Upper lobe of left lung (tissue), 4 donors: ENCODE results near the gene USPL1.

ENCODE experiments used
- EP300 ChIP-seq, 4 donors: sonication (generic); formaldehyde crosslinking; IDR thresholded peaks; one replicate each; pipeline ENCODE4 v1.5.1; 2017; ENCODE audit warnings: antibody characterized with exemption in 4 of 4, control low read depth in 2 of 4
- POLR2A ChIP-seq, 4 donors: fragments of 450-650 bp; IDR thresholded peaks; one replicate each; pipeline ENCODE4 v1.5.1; 2016 to 2017; ENCODE audit warnings: antibody characterized with exemption in 4 of 4, mild to moderate bottlenecking in 2 of 4
- POLR2AphosphoS5 ChIP-seq, 2 donors: sonication (generic); formaldehyde crosslinking; IDR thresholded peaks; one replicate each; pipeline ENCODE4 v1.5.1; 2017; ENCODE audit warnings: antibody characterized with exemption in 2 of 2
- TF ChIP-seq, protein P1 (sequence below), 6 experiments: fragments of 450-650 bp in 4 of 6; fragments of 200-600 bp in 2 of 6; sonication (generic) in 2 of 6; IDR thresholded peaks; one replicate each; pipeline ENCODE4 v1.5.1; 2016 to 2019; ENCODE audit warnings: antibody characterized with exemption in 6 of 6

DNA sequence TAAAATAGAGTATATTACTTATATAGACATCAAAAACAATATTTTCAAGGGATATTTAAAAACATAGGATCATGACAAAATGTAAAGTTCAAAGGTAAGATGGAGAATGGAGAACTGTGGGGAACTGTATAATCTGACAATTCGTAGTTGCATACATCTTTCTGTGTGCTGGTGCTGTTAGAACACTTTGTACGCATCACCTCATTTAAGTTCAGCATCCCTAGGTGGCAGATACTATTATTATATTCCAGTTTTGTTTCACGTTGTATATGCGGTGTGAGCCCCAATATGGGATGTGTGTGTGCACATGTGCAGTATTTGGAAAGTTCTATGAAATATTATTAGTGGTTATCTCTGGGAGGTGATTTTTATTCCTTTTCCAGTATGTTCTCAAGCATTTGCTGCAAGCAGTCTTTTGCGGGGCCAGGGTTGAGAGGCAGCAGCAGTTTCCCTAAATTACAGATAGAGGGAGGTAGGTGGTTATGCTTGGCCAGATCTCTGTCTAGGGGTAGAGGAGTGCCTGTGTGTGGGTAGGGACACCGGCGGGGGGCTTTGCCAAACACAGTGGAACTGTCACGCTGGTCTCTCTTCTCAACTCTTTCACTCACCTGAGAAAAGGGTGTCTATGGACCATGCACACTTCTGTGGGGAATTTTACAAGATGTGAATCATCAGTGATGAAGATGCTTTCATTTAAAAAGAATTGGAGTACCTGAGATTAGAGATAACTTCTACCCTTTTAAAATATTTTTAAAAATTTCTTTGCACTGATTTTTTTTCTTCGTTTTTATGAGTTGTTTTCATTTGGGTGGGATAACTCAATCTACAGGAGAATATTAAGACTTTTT, 62.0 kb downstream of the USPL1 start:
- TF ChIP-seq, protein P1, sequence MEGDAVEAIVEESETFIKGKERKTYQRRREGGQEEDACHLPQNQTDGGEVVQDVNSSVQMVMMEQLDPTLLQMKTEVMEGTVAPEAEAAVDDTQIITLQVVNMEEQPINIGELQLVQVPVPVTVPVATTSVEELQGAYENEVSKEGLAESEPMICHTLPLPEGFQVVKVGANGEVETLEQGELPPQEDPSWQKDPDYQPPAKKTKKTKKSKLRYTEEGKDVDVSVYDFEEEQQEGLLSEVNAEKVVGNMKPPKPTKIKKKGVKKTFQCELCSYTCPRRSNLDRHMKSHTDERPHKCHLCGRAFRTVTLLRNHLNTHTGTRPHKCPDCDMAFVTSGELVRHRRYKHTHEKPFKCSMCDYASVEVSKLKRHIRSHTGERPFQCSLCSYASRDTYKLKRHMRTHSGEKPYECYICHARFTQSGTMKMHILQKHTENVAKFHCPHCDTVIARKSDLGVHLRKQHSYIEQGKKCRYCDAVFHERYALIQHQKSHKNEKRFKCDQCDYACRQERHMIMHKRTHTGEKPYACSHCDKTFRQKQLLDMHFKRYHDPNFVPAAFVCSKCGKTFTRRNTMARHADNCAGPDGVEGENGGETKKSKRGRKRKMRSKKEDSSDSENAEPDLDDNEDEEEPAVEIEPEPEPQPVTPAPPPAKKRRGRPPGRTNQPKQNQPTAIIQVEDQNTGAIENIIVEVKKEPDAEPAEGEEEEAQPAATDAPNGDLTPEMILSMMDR (IDR thresholded peaks at IDR 0.05), result peak; percentile 32 to 64 (median 46)
- TF ChIP-seq POLR2A (IDR thresholded peaks at IDR 0.05) (no peak), EP300 (IDR thresholded peaks at IDR 0.05) (no peak), POLR2AphosphoS5 (IDR thresholded peaks at IDR 0.05) (no peak)
